ENCODE results near the gene SERP2.
A peak's percentile ranks its signal among the peaks of the same experiment; 100 is the strongest.

SERP2 gene

DNA sequence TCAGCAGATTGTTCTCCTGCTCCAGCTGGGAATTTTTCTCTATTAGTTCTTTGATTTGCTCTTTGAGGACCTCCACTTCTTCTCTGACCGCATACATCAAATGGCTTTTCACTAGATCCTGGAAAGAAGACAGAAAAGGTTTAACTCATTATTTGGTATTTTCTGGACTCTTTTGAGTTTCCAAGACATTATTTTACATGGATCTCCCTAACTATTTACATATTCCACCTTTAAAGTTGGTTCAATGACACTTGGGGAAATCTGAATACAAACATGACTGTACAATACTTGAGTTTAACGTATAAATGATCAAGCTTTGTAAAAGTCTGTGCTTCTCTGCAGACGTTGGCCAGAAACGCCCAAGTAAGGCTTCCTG lies 61.1 kb downstream of the SERP2 start:
- Histone ChIP-seq H3K9me3 (no peaks in the 10 kb centered on the region), H3K27me3 (no peaks in the 10 kb centered on the region), H3K27ac (peak overlapping the region; percentile 90 to 94), H3K36me3 (peaks cover 16 to 31% (median 25%) of the 10 kb centered on the region in 3 donors), H3K4me3 (peak overlapping the region; percentile 63 to 84), H3K4me1 (peaks cover 0 to 46% (median 6%) of the 10 kb centered on the region in 4 donors)
- TF ChIP-seq, protein P1, sequence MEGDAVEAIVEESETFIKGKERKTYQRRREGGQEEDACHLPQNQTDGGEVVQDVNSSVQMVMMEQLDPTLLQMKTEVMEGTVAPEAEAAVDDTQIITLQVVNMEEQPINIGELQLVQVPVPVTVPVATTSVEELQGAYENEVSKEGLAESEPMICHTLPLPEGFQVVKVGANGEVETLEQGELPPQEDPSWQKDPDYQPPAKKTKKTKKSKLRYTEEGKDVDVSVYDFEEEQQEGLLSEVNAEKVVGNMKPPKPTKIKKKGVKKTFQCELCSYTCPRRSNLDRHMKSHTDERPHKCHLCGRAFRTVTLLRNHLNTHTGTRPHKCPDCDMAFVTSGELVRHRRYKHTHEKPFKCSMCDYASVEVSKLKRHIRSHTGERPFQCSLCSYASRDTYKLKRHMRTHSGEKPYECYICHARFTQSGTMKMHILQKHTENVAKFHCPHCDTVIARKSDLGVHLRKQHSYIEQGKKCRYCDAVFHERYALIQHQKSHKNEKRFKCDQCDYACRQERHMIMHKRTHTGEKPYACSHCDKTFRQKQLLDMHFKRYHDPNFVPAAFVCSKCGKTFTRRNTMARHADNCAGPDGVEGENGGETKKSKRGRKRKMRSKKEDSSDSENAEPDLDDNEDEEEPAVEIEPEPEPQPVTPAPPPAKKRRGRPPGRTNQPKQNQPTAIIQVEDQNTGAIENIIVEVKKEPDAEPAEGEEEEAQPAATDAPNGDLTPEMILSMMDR (IDR thresholded peaks at IDR 0.05): no peak
- no peak for DNase-seq
- intact Hi-C loops (cut with DNase I; ENCODE audit: low total_unique reads): loop anchor here (2.0 to 5.0 kb wide), 4 partner anchors 38 to 527 kb away; no protein-coding TSS in a partner anchor

DNA sequence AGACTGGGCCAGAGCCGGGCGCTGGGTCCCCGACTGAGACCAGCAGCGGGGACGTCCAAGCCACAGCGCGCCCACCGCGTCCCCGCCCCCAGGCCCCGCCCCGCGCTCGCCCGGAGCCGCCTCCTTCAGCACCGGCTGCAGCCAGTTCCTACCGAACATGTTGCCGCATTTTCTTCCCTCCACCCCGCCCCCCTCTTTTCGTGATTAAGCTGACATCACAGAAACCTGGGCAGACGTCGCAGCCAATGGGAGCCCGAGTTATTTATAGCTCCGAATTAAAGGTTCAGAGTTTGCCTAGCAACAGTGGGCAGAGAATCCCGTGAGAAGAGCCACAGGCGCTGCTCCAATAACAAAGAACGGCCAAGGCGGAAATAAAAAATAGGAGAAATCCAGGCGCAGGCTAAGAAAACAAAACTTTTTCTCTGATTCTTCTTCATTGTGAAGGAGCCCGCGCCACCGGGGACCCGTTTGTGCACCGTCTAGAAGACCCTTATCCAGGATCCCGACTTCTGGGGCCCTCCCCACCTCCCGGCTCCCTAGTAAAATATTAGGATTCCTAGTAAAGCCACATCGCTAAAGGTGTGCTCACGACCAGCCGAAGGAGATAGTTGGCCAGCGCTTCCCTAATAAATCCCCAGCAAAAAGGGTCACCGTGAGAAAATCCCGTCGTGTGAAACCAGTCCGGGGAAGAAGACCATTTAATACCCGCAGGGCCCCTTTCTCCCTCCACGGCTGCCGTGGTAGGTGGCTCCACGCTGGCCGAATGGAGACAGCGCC lies 61.7 kb downstream of the SERP2 start:
- Histone ChIP-seq H3K27me3 (no peaks in the 10 kb centered on the region), H3K4me3 (peak overlapping the region; percentile 63 to 84), H3K36me3 (peaks cover 16 to 31% (median 25%) of the 10 kb centered on the region in 3 donors), H3K9me3 (no peaks in the 10 kb centered on the region), H3K4me1 (peaks cover 0 to 51% (median 8%) of the 10 kb centered on the region in 4 donors), H3K27ac (peak overlapping the region; percentile 90 to 94)
- TF ChIP-seq, protein P1 (IDR thresholded peaks at IDR 0.05): peak in 1 of 2 experiments; percentile 9
- intact Hi-C loops (cut with DNase I; ENCODE audit: low total_unique reads): loop anchor here (2.0 to 5.0 kb wide), 4 partner anchors 37 to 528 kb away; no protein-coding TSS in a partner anchor
- peak; percentile 98 to 99 for DNase-seq

DNA sequence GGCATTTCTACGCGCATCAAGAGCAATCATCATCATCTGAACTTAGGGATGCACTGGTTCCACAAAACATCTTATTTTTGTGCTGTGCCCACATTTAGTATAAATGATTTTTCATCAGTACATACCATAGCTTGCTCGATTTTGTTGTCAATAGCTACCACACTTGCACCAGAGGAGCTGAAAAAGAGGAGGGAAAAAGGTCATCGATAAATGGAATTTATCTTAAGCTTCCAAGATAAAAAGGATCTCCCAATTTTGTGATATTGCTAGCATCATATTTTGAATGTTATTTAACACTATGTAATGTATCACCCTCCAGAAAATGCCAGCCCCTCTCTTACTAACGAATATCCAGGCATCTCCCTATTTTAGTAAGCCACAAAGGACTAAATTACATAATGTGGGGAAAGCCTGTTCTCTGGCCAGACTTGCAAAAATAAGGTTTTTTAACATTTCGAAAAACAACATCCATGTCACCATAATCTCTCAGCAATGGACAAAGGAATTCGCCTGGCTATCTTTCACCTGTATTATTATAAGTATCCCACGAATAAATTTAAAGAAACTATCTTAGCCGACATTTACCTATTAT lies 62.4 kb downstream of the SERP2 start:
- TF ChIP-seq, protein P1 (IDR thresholded peaks at IDR 0.05): no peak
- intact Hi-C loops (cut with DNase I; ENCODE audit: low total_unique reads): loop anchor here (2.0 to 5.0 kb wide), 4 partner anchors 36 to 529 kb away; no protein-coding TSS in a partner anchor
- Histone ChIP-seq H3K4me1 (peaks cover 0 to 55% (median 8%) of the 10 kb centered on the region in 4 donors), H3K27ac (peak overlapping the region; percentile 90 to 94), H3K27me3 (no peaks in the 10 kb centered on the region), H3K4me3 (peak overlapping the region; percentile 63 to 84), H3K36me3 (peaks cover 16 to 31% (median 25%) of the 10 kb centered on the region in 3 donors), H3K9me3 (no peaks in the 10 kb centered on the region)
- no peak for DNase-seq

DNA sequence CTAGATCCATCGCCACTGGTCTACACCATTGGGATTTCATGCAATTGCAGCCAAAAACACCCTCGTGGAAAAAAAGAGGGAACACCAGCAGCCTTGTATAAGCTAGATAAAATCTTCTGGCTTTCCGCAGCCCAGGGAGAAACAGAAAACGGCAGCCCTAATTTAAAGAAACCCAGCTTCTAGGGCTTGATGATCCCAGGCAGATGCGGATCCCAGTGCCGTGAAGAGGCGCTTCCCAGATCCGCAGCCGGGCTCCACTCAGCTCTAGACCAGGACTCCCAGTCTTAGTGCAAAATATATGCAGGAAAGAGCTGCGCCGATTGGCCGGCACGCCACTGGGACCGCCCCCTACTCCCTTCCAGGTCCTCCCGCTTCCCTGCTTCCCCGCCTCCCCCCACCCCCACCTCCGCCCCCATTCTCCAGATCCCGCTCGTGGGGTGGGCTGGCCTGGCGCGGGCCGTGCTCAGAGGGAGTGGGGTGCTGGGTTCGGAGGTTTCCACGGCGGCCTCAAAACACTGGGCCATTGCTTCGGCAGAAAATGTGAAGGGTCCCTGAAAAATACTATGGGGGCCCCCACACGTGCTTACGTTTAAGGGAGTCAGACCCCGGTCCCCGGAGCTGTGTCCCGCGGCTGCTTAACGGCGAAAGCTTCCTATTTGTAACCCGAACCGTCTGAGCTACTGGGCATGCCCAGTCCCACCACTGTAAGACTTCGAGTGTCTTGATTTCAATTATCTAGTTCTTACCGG lies 63.1 kb downstream of the SERP2 start:
- Histone ChIP-seq H3K4me1 (peaks cover 0 to 55% (median 9%) of the 10 kb centered on the region in 4 donors), H3K27me3 (no peaks in the 10 kb centered on the region), H3K27ac (peak overlapping the region; percentile 90 to 94), H3K4me3 (peak overlapping the region; percentile 63 to 84), H3K36me3 (peaks cover 16 to 31% (median 25%) of the 10 kb centered on the region in 3 donors), H3K9me3 (no peaks in the 10 kb centered on the region)
- TF ChIP-seq, protein P1 (IDR thresholded peaks at IDR 0.05): no peak
- intact Hi-C loops (cut with DNase I; ENCODE audit: low total_unique reads): loop anchor here (5.0 kb wide), 3 partner anchors 36 to 529 kb away; no protein-coding TSS in a partner anchor
- peak; percentile 93 to 98 for DNase-seq
